GM12878 (cell line): ENCODE results near the gene CCDC51. TPM values are rescaled to one million over a fixed set of nuclear protein-coding genes. Genes with fewer than 3 reads are reported as not detected.

Experiments
- ATF7 ChIP-seq: fragments of 450-650 bp; IDR thresholded peaks from 2 replicates; pipeline ENCODE4 v1.6.1; 2016; ENCODE audit warnings: low read depth, mild to moderate bottlenecking
- CBX3 ChIP-seq: fragments of 200-600 bp; sonication (generic); IDR thresholded peaks from 2 replicates; pipeline ENCODE4 v1.6.1; 2016; ENCODE audit warnings: low read depth, borderline replicate concordance
- DPF2 ChIP-seq: fragments of 450-650 bp; IDR thresholded peaks from 2 replicates; pipeline ENCODE4 v1.6.1; 2017; ENCODE audit warnings: mild to moderate bottlenecking
- ESRRA ChIP-seq: IDR thresholded peaks from 2 replicates; pipeline ENCODE4 v1.6.1; 2012; ENCODE audit warnings: mild to moderate bottlenecking, low read length, improper control_type of control experiment
- ETV6 ChIP-seq, 2 experiments: fragments of 450-650 bp in 1 of 2; IDR thresholded peaks in 1 of 2; conservative IDR thresholded peaks in 1 of 2; 2 replicates each; pipeline ENCODE4 v1.6.1; 2014; ENCODE audit warnings: antibody characterized with exemption in 1 of 2, borderline replicate concordance in 1 of 2, low read depth in 1 of 2, mild to moderate bottlenecking in 1 of 2, moderate library complexity in 1 of 2
- MTA3 ChIP-seq: IDR thresholded peaks from 2 replicates; pipeline ENCODE4 v1.6.1; 2012; ENCODE audit warnings: low read length, inconsistent platforms, borderline replicate concordance
- MYC ChIP-seq: IDR thresholded peaks from 2 replicates; pipeline ENCODE4 v1.6.1; 2011; ENCODE audit warnings: mild to moderate bottlenecking, low read length, moderate library complexity, inconsistent platforms; ENCODE audit not compliant: insufficient read depth, insufficient replicate concordance, insufficient read length, severe bottlenecking
- PAX5 ChIP-seq: IDR thresholded peaks from 2 replicates; pipeline ENCODE4 v1.6.1; 2011; ENCODE audit warnings: low read depth, low read length, borderline replicate concordance
- SIN3A ChIP-seq: IDR thresholded peaks from 2 replicates; pipeline ENCODE4 v1.6.1; 2012; ENCODE audit warnings: low read depth, low read length, improper control_type of control experiment
- SIX5 ChIP-seq: IDR thresholded peaks from 2 replicates; pipeline ENCODE4 v1.6.1; 2011; ENCODE audit warnings: mild to moderate bottlenecking, low read depth, low read length, moderate library complexity; ENCODE audit not compliant: severe bottlenecking
- SMAD5 ChIP-seq: IDR thresholded peaks from 2 replicates; pipeline ENCODE4 v1.6.1; 2016; ENCODE audit warnings: antibody characterized with exemption, low read depth
- SMARCA5 ChIP-seq: fragments of 450-650 bp; IDR thresholded peaks from 2 replicates; pipeline ENCODE4 v1.6.1; 2017; ENCODE audit warnings: mild to moderate bottlenecking
- TCF3 ChIP-seq: IDR thresholded peaks from 2 replicates; pipeline ENCODE4 v1.6.1; 2012; ENCODE audit warnings: low read depth, mild to moderate bottlenecking, low read length, borderline replicate concordance; ENCODE audit not compliant: insufficient read depth
- YBX1 ChIP-seq: fragments of 450-650 bp; IDR thresholded peaks from 2 replicates; pipeline ENCODE4 v1.6.1; 2016; ENCODE audit warnings: antibody characterized with exemption
- ZBED1 ChIP-seq: IDR thresholded peaks from 2 replicates; pipeline ENCODE4 v1.6.1; 2016; ENCODE audit warnings: borderline replicate concordance
- ZZZ3 ChIP-seq: IDR thresholded peaks from 2 replicates; pipeline ENCODE4 v1.6.1; 2011; ENCODE audit warnings: low read depth; ENCODE audit not compliant: control insufficient read depth, insufficient read length
- polyA plus RNA-seq, 11 experiments: library from polyadenylated mRNA; depleted of rRNA in 4 of 11; unstranded in 6 of 11; stranded (reverse) in 5 of 11; fragments of >200 nt; fragmentation: Nextera tagmentation in 4 of 11; fragmentation: Illumina TruSeq in 1 of 11; extraction: Ambion mirVana in 4 of 11; extraction: Trizol in 1 of 11; gene quantifications; 1 replicate in 1 of 11; 2 replicates in 10 of 11; pipeline versions ENCODE4 v1.2.1 to v1.2.3, GENCODE V29; 2011 to 2016; ENCODE audit warnings: inconsistent platforms in 2 of 11, missing spikeins in 2 of 11, low read depth in 1 of 11
- total RNA-seq, 4 experiments: library from RNA; depleted of rRNA in 3 of 4; stranded (reverse); fragments of >200 nt in 3 of 4; fragmentation: Illumina TruSeq in 1 of 4; extraction: Trizol in 1 of 4; gene quantifications; 2 replicates each; pipeline versions ENCODE4 v1.2.1 to v1.2.3, GENCODE V29; 2013 to 2021
- TF ChIP-seq, protein P1 (sequence below): fragments of 450-650 bp; IDR thresholded peaks from 2 replicates; pipeline ENCODE4 v1.6.1; 2018; ENCODE audit warnings: borderline replicate concordance, mild to moderate bottlenecking; ENCODE audit not compliant: partially characterized antibody
- TF ChIP-seq, protein P2 (sequence below): IDR thresholded peaks from 2 replicates; pipeline ENCODE4 v1.6.1; 2011; ENCODE audit warnings: borderline replicate concordance, low read depth, mild to moderate bottlenecking, moderate library complexity, mixed read lengths, low read length; ENCODE audit not compliant: insufficient read depth; ENCODE audit errors: extremely low read length
- TF ChIP-seq, protein P3 (sequence below): fragments of 450-650 bp; IDR thresholded peaks from 2 replicates; pipeline ENCODE4 v1.6.1; 2017; ENCODE audit warnings: low read depth, mild to moderate bottlenecking, moderate library complexity
- TF ChIP-seq, protein P4 (sequence below): fragments of 450-650 bp; IDR thresholded peaks from 2 replicates; pipeline ENCODE4 v1.6.1; 2017; ENCODE audit warnings: borderline replicate concordance
- TF ChIP-seq, protein P5 (sequence below): IDR thresholded peaks from 2 replicates; pipeline ENCODE4 v1.6.1; 2012; ENCODE audit warnings: low read depth, low read length, improper control_type of control experiment

Gene CCDC51
- total and polyA plus RNA-seq, 10 of the 15 experiments (the other 5 are each of a cell fraction or from before 2014, with no cell fraction given): 10.6 to 54.9 (median 28.5) TPM

DNA sequence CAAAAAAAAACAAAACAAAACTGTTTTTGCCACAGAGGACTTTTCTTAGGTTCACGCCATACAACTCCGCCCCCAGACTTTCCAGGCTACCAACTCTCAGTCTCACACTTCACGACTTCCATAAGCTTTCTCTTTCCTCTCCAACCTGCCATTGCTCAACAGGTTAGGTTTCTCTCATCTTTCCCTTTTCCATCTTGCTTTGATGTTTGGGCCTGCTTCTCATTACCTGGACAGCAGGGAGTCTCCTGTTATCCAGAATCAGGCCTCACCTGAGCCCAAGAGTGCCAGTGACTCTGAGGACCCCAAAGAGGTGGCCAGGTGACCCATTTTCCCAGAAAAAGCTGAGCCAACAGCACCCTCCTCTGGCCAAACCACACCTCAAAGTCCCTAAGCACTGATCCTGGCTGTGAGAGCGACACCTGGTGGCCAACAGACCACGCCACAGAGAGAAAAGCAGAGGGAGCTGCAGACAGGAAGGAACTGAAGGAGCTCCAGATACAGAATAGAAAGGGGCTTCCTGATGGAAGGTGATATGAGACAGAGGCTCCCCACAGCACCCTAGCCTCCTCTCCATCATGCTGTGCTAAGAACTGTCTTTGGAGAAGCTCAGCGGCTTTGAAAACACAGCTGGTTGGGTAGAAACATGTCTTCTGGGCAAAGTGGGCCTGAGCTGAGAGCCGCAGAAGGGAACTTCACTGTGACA is 4.0 kb downstream of the CCDC51 start (continued):
- TF ChIP-seq SMARCA5: peak; percentile 93; the same call in 1 of the 2 replicates
- no peak for TF ChIP-seq SMAD5
- no peak for TF ChIP-seq DPF2
- TF ChIP-seq ESRRA: 0 out of 2 replicates have a peak, but pooled peaks have one; percentile 61
- TF ChIP-seq, protein P1, sequence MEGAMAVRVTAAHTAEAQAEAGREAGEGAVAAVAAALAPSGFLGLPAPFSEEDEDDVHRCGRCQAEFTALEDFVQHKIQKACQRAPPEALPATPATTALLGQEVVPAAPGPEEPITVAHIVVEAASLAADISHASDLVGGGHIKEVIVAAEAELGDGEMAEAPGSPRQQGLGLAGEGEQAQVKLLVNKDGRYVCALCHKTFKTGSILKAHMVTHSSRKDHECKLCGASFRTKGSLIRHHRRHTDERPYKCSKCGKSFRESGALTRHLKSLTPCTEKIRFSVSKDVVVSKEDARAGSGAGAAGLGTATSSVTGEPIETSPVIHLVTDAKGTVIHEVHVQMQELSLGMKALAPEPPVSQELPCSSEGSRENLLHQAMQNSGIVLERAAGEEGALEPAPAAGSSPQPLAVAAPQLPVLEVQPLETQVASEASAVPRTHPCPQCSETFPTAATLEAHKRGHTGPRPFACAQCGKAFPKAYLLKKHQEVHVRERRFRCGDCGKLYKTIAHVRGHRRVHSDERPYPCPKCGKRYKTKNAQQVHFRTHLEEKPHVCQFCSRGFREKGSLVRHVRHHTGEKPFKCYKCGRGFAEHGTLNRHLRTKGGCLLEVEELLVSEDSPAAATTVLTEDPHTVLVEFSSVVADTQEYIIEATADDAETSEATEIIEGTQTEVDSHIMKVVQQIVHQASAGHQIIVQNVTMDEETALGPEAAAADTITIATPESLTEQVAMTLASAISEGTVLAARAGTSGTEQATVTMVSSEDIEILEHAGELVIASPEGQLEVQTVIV: no peak
- no peak for TF ChIP-seq ETV6 (conservative IDR thresholded peaks at IDR 0.05 in 1 of 2, IDR thresholded peaks at IDR 0.05 in 1 of 2; ENCODE audit: borderline replicate concordance in 1 of 2, low read depth in 1 of 2)
- TF ChIP-seq YBX1: no peak
- no peak for TF ChIP-seq MYC
- TF ChIP-seq, protein P2, sequence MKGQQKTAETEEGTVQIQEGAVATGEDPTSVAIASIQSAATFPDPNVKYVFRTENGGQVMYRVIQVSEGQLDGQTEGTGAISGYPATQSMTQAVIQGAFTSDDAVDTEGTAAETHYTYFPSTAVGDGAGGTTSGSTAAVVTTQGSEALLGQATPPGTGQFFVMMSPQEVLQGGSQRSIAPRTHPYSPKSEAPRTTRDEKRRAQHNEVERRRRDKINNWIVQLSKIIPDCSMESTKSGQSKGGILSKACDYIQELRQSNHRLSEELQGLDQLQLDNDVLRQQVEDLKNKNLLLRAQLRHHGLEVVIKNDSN: no peak
- TF ChIP-seq, protein P3, sequence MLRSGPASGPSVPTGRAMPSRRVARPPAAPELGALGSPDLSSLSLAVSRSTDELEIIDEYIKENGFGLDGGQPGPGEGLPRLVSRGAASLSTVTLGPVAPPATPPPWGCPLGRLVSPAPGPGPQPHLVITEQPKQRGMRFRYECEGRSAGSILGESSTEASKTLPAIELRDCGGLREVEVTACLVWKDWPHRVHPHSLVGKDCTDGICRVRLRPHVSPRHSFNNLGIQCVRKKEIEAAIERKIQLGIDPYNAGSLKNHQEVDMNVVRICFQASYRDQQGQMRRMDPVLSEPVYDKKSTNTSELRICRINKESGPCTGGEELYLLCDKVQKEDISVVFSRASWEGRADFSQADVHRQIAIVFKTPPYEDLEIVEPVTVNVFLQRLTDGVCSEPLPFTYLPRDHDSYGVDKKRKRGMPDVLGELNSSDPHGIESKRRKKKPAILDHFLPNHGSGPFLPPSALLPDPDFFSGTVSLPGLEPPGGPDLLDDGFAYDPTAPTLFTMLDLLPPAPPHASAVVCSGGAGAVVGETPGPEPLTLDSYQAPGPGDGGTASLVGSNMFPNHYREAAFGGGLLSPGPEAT: 0 out of 2 replicates have a peak, but pooled peaks have one; percentile 32
- TF ChIP-seq ZZZ3: no peak
- TF ChIP-seq SIN3A: 0 out of 2 replicates have a peak, but pooled peaks have one; percentile 39
- no peak for TF ChIP-seq SIX5
- TF ChIP-seq CBX3: no peak
- TF ChIP-seq PAX5: no peak
- no peak for TF ChIP-seq MTA3
- 0 out of 2 replicates have a peak, but pooled peaks have one; percentile 33 for TF ChIP-seq ATF7
- no peak for TF ChIP-seq ZBED1
- no peak for TF ChIP-seq TCF3
- TF ChIP-seq, protein P4, sequence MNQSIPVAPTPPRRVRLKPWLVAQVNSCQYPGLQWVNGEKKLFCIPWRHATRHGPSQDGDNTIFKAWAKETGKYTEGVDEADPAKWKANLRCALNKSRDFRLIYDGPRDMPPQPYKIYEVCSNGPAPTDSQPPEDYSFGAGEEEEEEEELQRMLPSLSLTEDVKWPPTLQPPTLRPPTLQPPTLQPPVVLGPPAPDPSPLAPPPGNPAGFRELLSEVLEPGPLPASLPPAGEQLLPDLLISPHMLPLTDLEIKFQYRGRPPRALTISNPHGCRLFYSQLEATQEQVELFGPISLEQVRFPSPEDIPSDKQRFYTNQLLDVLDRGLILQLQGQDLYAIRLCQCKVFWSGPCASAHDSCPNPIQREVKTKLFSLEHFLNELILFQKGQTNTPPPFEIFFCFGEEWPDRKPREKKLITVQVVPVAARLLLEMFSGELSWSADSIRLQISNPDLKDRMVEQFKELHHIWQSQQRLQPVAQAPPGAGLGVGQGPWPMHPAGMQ: no peak
- TF ChIP-seq, protein P5, sequence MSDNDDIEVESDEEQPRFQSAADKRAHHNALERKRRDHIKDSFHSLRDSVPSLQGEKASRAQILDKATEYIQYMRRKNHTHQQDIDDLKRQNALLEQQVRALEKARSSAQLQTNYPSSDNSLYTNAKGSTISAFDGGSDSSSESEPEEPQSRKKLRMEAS: no peak
